Hepatocyte (in vitro differentiated cells): Measurements from ENCODE around the gene CCDC201.
"Not testable (repeated sequence)": the region's sequence is repeated elsewhere in the genome, so short reads cannot be mapped to it uniquely, and the experiment has no call there.

ENCODE experiments used
- CTCF ChIP-seq: fragments of 200-600 bp; sonication (generic); IDR thresholded peaks from 2 replicates; pipeline ENCODE4 v1.5.1; 2016; ENCODE audit warnings: antibody characterized with exemption, mild to moderate bottlenecking; ENCODE audit not compliant: poor library complexity
- EZH2 ChIP-seq: fragments of 200-600 bp; sonication (generic); IDR thresholded peaks from 2 replicates; pipeline ENCODE4 v1.6.1; 2016; ENCODE audit warnings: antibody characterized with exemption, mild to moderate bottlenecking, borderline replicate concordance

GRCh38 chr7:45814216-45815118 lies 58.4 kb downstream of the CCDC201 start:
- TF ChIP-seq CTCF, EZH2: not testable (repeated sequence)
